ENCODE measurements around the gene MT1M. TPM values are rescaled to one million over a fixed set of nuclear protein-coding genes. Genes with fewer than 3 reads are reported as not detected.

Gene MT1M
- total and polyA plus RNA-seq, 2 of the 4 experiments (the other 2 are of a cell fraction), result 0.10 TPM; not detected in 1

DNA sequence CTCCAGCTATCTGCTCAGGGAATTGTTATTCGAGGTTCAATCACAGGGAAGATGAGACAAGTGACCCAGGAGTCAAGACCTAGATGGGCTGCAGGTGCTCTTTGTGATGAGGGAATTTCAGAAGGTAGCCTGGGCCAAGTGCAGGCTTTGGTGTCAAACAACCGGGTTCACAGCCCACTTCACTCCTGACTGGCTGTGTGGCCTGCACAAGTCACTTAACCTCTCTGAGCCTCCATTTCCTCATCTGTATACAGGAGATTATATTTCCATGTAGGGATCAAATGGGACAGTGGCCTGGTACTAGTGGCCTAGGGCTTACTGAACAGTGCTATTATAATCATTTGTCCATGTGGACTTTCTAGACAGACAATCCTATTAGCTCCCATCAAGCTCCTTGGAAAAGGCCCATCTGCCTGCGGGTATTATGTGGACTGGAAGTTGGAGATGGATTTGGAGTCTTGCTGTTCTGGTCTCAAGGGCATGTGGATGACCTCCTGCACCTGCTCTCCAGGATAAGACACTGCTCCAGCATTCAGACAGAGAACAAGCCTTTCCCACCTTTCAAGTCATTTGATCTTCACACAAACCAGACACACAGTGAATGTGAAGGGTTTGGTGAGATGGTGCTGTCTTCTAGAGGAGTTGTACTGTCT is 46.7 kb downstream of the MT1M start:
- no peaks in the 10 kb centered on the region for H3K9me1 ChIP-seq (ENCODE audit: insufficient read depth, low read length)
- no peak overlapping the region for H2AK5ac ChIP-seq (ENCODE audit: low read depth, low read length)
- H3K14ac ChIP-seq (replicated peaks; ENCODE audit: low read depth, low read length), result no peak overlapping the region
- no peak overlapping the region for H3K4me3 ChIP-seq (ENCODE audit: insufficient read depth, low read depth, low read length)
- no peak overlapping the region for H3K23ac ChIP-seq (ENCODE audit: low read depth, low read length)
- H4K8ac ChIP-seq (ENCODE audit: low read depth in 2 of 2, low read length in 2 of 2), result no peak overlapping the region
- WGBS, 2 experiments (ENCODE audit: extremely low coverage in 2 of 2, insufficient read length in 1 of 2), result no CpG with 5 or more reads among the region's 3 CpGs
- H4K20me1 ChIP-seq (ENCODE audit: insufficient read depth, low read length), result no peaks in the 10 kb centered on the region
- no peak for TF ChIP-seq CHD1 (IDR thresholded peaks at IDR 0.05; ENCODE audit: low read depth, low read length)
- H2BK15ac ChIP-seq (ENCODE audit: low read depth, low read length), result no peak overlapping the region
- H3K56ac ChIP-seq (ENCODE audit: extremely low read depth, insufficient read depth, low read length), result no peak overlapping the region
- BruUV-seq (replicated peaks), result no TSS peak
- H3K36me3 ChIP-seq (ENCODE audit: control insufficient read depth, insufficient read depth, low read length), result no peaks in the 10 kb centered on the region
- ChIA-PET CTCF (no interaction called here), POLR2A (ENCODE audit: unreplicated experiment) (no interaction called here)
- ATAC-seq (ENCODE audit: low read depth), result no peak
- H3K27ac ChIP-seq (ENCODE audit: insufficient read depth, low read length), result no peak overlapping the region
- dilution Hi-C loops (cut with HindIII; ENCODE audit: low sequenced_read_pairs, unreplicated experiment) (no loop called here), intact Hi-C loops (cut with micrococcal nuclease) (no loop called here), in situ Hi-C loops (cut with MboI; ENCODE audit: low sequenced_read_pairs) (no loop called here)
- H3K4me1 ChIP-seq (ENCODE audit: control insufficient read depth, insufficient read depth, low read length), result peaks cover 7% of the 10 kb centered on the region; the same call in 1 of the 2 replicates
- H3K18ac ChIP-seq (ENCODE audit: low read depth, low read length), result no peak overlapping the region
- no peak overlapping the region for H4K5ac ChIP-seq (ENCODE audit: low read depth, low read length)
- H3K4me2 ChIP-seq (ENCODE audit: low read depth, low read length), result no peak overlapping the region
- no peaks in the 10 kb centered on the region for H3K9me3 ChIP-seq (ENCODE audit: control insufficient read depth, insufficient read depth, low read length)
- no peak overlapping the region for H2AK9ac ChIP-seq (replicated peaks; ENCODE audit: low read depth, low read length, poor library complexity)
- H4K91ac ChIP-seq (ENCODE audit: insufficient read depth, low read depth, low read length), result no peak overlapping the region
- H3K4ac ChIP-seq (ENCODE audit: low read depth, low read length), result no peak overlapping the region
- H2AFZ ChIP-seq (replicated peaks; ENCODE audit: low read length, poor library complexity), result no peak overlapping the region
- no peak overlapping the region for H3K9ac ChIP-seq (ENCODE audit: low read depth, low read length)
- no peak for DNase-seq
- peaks cover 3% of the 10 kb centered on the region in 2 experiments; a peak in 1 of 4 replicates for H3K79me1 ChIP-seq (ENCODE audit: low read depth in 1 of 2, low read length in 2 of 2)
- H2BK120ac ChIP-seq (ENCODE audit: low read depth, low read length), result no peak overlapping the region
- no peak overlapping the region for H2BK5ac ChIP-seq (ENCODE audit: low read depth, low read length, poor library complexity, severe bottlenecking)
- peaks cover 24% of the 10 kb centered on the region for H3K27me3 ChIP-seq (ENCODE audit: control insufficient read depth, insufficient read depth, low read length)
- H2BK20ac ChIP-seq (ENCODE audit: low read depth, low read length), result no peak overlapping the region
